Neural cell (in vitro differentiated cells): ENCODE data around the gene HACD4. TPM values are rescaled to one million over a fixed set of nuclear protein-coding genes. Genes with fewer than 3 reads are reported as not detected.

Source experiments
- H2AFZ ChIP-seq: fragments of 200-600, 300-800 bp; sonication (generic), shearing (Covaris generic); 2 replicates; pipeline ENCODE4 v1.6.0; 2014; ENCODE audit warnings: low read depth, mild to moderate bottlenecking, antibody characterized with exemption, low read length, moderate library complexity
- H3F3A ChIP-seq: fragments of 200-600 bp; shearing (Covaris generic); 2 replicates; pipeline ENCODE4 v1.6.1; 2016; ENCODE audit warnings: mild to moderate bottlenecking, moderate library complexity, mixed read lengths, antibody characterized with exemption, low read length; ENCODE audit not compliant: insufficient read depth, poor library complexity, severe bottlenecking
- H3K27ac ChIP-seq: fragments of 200-600, 300-800 bp; sonication (generic), shearing (Covaris generic); 2 replicates; pipeline ENCODE4 v1.5.1; 2014; ENCODE audit warnings: mild to moderate bottlenecking, low read length, moderate library complexity
- H3K27me3 ChIP-seq: fragments of 300-800, 200-600 bp; sonication (generic), shearing (Covaris generic); 2 replicates; pipeline ENCODE4 v1.6.0; 2014; ENCODE audit warnings: mild to moderate bottlenecking, low read depth, low read length, moderate library complexity; ENCODE audit not compliant: insufficient read depth
- H3K36me3 ChIP-seq: fragments of 300-800, 200-600 bp; sonication (generic), shearing (Covaris generic); 2 replicates; pipeline ENCODE4 v1.5.1; 2014; ENCODE audit warnings: mild to moderate bottlenecking, antibody characterized with exemption, low read length, moderate library complexity; ENCODE audit not compliant: insufficient read depth
- H3K4me2 ChIP-seq: fragments of 300-800, 200-600 bp; sonication (generic), shearing (Covaris generic); 2 replicates; pipeline ENCODE4 v1.6.0; 2014; ENCODE audit warnings: mild to moderate bottlenecking, low read length
- H3K4me3 ChIP-seq: fragments of 300-800, 200-600 bp; sonication (generic), shearing (Covaris generic); 2 replicates; pipeline ENCODE4 v1.5.1; 2014; ENCODE audit warnings: mild to moderate bottlenecking, low read length, moderate library complexity
- H3K79me2 ChIP-seq: fragments of 200-600 bp; shearing (Covaris generic); replicated peaks from 2 replicates; pipeline ENCODE4 v1.6.0; 2014; ENCODE audit warnings: mild to moderate bottlenecking, low read length, moderate library complexity; ENCODE audit not compliant: insufficient read depth
- H3K9ac ChIP-seq: fragments of 300-800, 200-600 bp; sonication (generic), shearing (Covaris generic); 2 replicates; pipeline ENCODE4 v1.6.1; 2016; ENCODE audit warnings: mild to moderate bottlenecking, low read length, mixed read lengths
- H3K9me2 ChIP-seq: fragments of 200-600 bp; shearing (Covaris generic); 2 replicates; pipeline ENCODE4 v1.6.1; 2016; ENCODE audit warnings: mild to moderate bottlenecking, low read length, mixed read lengths; ENCODE audit not compliant: insufficient read depth
- H3K9me3 ChIP-seq: fragments of 200-600, 300-800 bp; sonication (generic), shearing (Covaris generic); 2 replicates; pipeline ENCODE4 v1.6.1; 2016; ENCODE audit warnings: mild to moderate bottlenecking, mixed run types, low read length, moderate library complexity, mixed read lengths
- H4K20me1 ChIP-seq: fragments of 200-600 bp; shearing (Covaris generic); 2 replicates; pipeline ENCODE4 v1.6.1; 2016; ENCODE audit warnings: mild to moderate bottlenecking, mixed run types; ENCODE audit not compliant: insufficient read depth
- CTCF ChIP-seq: fragments of 450-650 bp; IDR thresholded peaks from 2 replicates; pipeline ENCODE4 v1.5.1; 2014; ENCODE audit warnings: antibody characterized with exemption, mild to moderate bottlenecking, moderate library complexity; ENCODE audit not compliant: poor library complexity, severe bottlenecking
- EP300 ChIP-seq: fragments of 450-650 bp; conservative IDR thresholded peaks from 2 replicates; pipeline ENCODE4 v1.6.1; 2014; ENCODE audit warnings: antibody characterized with exemption, mild to moderate bottlenecking, moderate library complexity; ENCODE audit not compliant: poor library complexity, severe bottlenecking
- EZH2 ChIP-seq: fragments of 200-600, 300-800 bp; shearing (Covaris generic), sonication (generic); IDR thresholded peaks from 2 replicates; pipeline ENCODE4 v1.6.1; 2014; ENCODE audit warnings: antibody characterized with exemption, low read length, borderline replicate concordance, mild to moderate bottlenecking; ENCODE audit not compliant: insufficient read depth, poor library complexity, severe bottlenecking
- MXI1 ChIP-seq: fragments of 450-650 bp; conservative IDR thresholded peaks from 2 replicates; pipeline ENCODE4 v1.6.1; 2014; ENCODE audit warnings: antibody characterized with exemption, mild to moderate bottlenecking; ENCODE audit not compliant: poor library complexity, severe bottlenecking
- POLR2AphosphoS5 ChIP-seq: IDR thresholded peaks from 2 replicates; pipeline ENCODE4 v1.6.1; 2012
- RAD21 ChIP-seq: fragments of 450-650 bp; conservative IDR thresholded peaks from 2 replicates; pipeline ENCODE4 v1.6.1; 2014; ENCODE audit warnings: antibody characterized with exemption, mild to moderate bottlenecking, moderate library complexity
- REST ChIP-seq: IDR thresholded peaks from 2 replicates; pipeline ENCODE4 v1.6.1; 2012; ENCODE audit warnings: borderline replicate concordance
- SMC3 ChIP-seq: fragments of 450-650 bp; conservative IDR thresholded peaks from 2 replicates; pipeline ENCODE4 v1.6.1; 2014; ENCODE audit warnings: antibody characterized with exemption, mild to moderate bottlenecking, moderate library complexity; ENCODE audit not compliant: poor library complexity
- TAF1 ChIP-seq: IDR thresholded peaks from 2 replicates; pipeline ENCODE4 v1.6.1; 2012; ENCODE audit warnings: low read depth
- polyA plus RNA-seq: library from polyadenylated mRNA; depleted of rRNA; stranded (reverse); fragments of >200 nt; gene quantifications from 2 replicates; pipeline ENCODE4 v1.2.3, GENCODE V29; 2014

HACD4 gene
- polyA plus RNA-seq, 1 donor from 2014 or later, result not detected

- H3K4me2 ChIP-seq, result no peak overlapping the region
- no peak overlapping the region for H3K27ac ChIP-seq
- no peaks in the 10 kb centered on the region for H3K9me2 ChIP-seq
- H3F3A ChIP-seq, result no peaks in the 10 kb centered on the region
- no peaks in the 10 kb centered on the region for H3K9me3 ChIP-seq
- no peak overlapping the region for H2AFZ ChIP-seq
- no peak for TF ChIP-seq SMC3
- no peak for TF ChIP-seq TAF1
- TF ChIP-seq REST, result no peak
- no peak for TF ChIP-seq EP300
- TF ChIP-seq POLR2AphosphoS5, result no peak
- TF ChIP-seq EZH2, result no peak
- no peak for TF ChIP-seq MXI1
- no peak for TF ChIP-seq CTCF
- TF ChIP-seq RAD21, result no peak
- no peaks in the 10 kb centered on the region for H4K20me1 ChIP-seq
- no peak overlapping the region for H3K9ac ChIP-seq
- H3K36me3 ChIP-seq, result no peaks in the 10 kb centered on the region
- H3K4me3 ChIP-seq, result no peak overlapping the region
- no peaks in the 10 kb centered on the region for H3K79me2 ChIP-seq
- no peaks in the 10 kb centered on the region for H3K27me3 ChIP-seq
These were observed 46.9 kb downstream of the HACD4 start for GRCh38 chr9:20984506-20984905.

- Histone ChIP-seq H3K9me2 (no peaks in the 10 kb centered on the region), H3K9me3 (no peaks in the 10 kb centered on the region), H4K20me1 (no peaks in the 10 kb centered on the region), H3F3A (no peaks in the 10 kb centered on the region), H3K4me2 (no peak overlapping the region), H3K4me3 (no peak overlapping the region), H3K36me3 (no peaks in the 10 kb centered on the region), H3K27me3 (no peaks in the 10 kb centered on the region), H2AFZ (no peak overlapping the region), H3K27ac (no peak overlapping the region), H3K79me2 (no peaks in the 10 kb centered on the region), H3K9ac (no peak overlapping the region)
- TF ChIP-seq SMC3 (no peak), MXI1 (no peak), EZH2 (no peak), RAD21 (no peak), TAF1 (no peak), CTCF (no peak), POLR2AphosphoS5 (no peak), REST (no peak), EP300 (no peak)
These were observed 50.0 kb downstream of the HACD4 start for GRCh38 chr9:20981486-20981885.
